Astrocyte (in vitro differentiated cells and primary cell): ENCODE measurements around the gene HSF2BP. TPM values are rescaled to one million over a fixed set of nuclear protein-coding genes. Genes with fewer than 3 reads are reported as not detected.
"Not testable (repeated sequence)": the region's sequence is repeated elsewhere in the genome, so short reads cannot be mapped to it uniquely, and the experiment has no call there.

Experiments
- DNase-seq: peaks from one replicate; pipeline ENCODE4 v3.0.0-alpha.2; 2010; ENCODE audit warnings: low read depth
- FAIRE-seq: peaks from 2 replicates; lab custom pipeline; 2011; peaks lifted over from hg19 to GRCh38; lab: Jason Lieb, UNC
- H2AFZ ChIP-seq: 2 replicates; pipeline ENCODE4 v1.6.0; 2012; ENCODE audit warnings: low read depth, low read length, inconsistent platforms
- H3K27ac ChIP-seq: 2 replicates; pipeline ENCODE4 v1.5.1; 2011; ENCODE audit warnings: low read depth, low read length, inconsistent platforms
- H3K27me3 ChIP-seq: 2 replicates; pipeline ENCODE4 v1.6.0; 2011; ENCODE audit warnings: low read length, inconsistent platforms; ENCODE audit not compliant: insufficient read depth
- H3K36me3 ChIP-seq: 2 replicates; pipeline ENCODE4 v1.5.1; 2011; ENCODE audit warnings: low read length, inconsistent platforms; ENCODE audit not compliant: insufficient read depth
- H3K4me1 ChIP-seq: 2 replicates; pipeline ENCODE4 v1.5.1; 2011; ENCODE audit warnings: low read length, inconsistent platforms; ENCODE audit not compliant: insufficient read depth
- H3K4me2 ChIP-seq: 2 replicates; pipeline ENCODE4 v1.6.0; 2012; ENCODE audit warnings: low read length, inconsistent platforms
- H3K4me3 ChIP-seq: 2 replicates; pipeline ENCODE4 v1.5.1; 2011; ENCODE audit warnings: low read depth, mild to moderate bottlenecking, low read length, inconsistent platforms; ENCODE audit not compliant: insufficient read depth
- H3K79me2 ChIP-seq: 2 replicates; pipeline ENCODE4 v1.6.0; 2012; ENCODE audit warnings: mild to moderate bottlenecking, low read length, inconsistent platforms; ENCODE audit not compliant: insufficient read depth
- H3K9ac ChIP-seq: 2 replicates; pipeline ENCODE4 v1.6.0; 2012; ENCODE audit warnings: mild to moderate bottlenecking, low read length, inconsistent platforms
- H3K9me3 ChIP-seq: 2 replicates; pipeline ENCODE4 v1.5.1; 2012; ENCODE audit warnings: low read depth, mild to moderate bottlenecking, low read length, inconsistent platforms; ENCODE audit not compliant: insufficient read depth
- H4K20me1 ChIP-seq: 2 replicates; pipeline ENCODE4 v1.6.0; 2012; ENCODE audit warnings: low read length, inconsistent platforms; ENCODE audit not compliant: insufficient read depth
- H3K27ac Mint-ChIP-seq: one replicate; pipeline ENCODE4 v1.8.0; 2021; ENCODE audit warnings: mild to moderate bottlenecking, mixed read lengths; ENCODE audit not compliant: unreplicated experiment
- H3K27me3 Mint-ChIP-seq: one replicate; pipeline ENCODE4 v1.8.0; 2021; ENCODE audit warnings: low read depth, mixed read lengths; ENCODE audit not compliant: unreplicated experiment
- H3K36me3 Mint-ChIP-seq: one replicate; pipeline ENCODE4 v1.8.0; 2021; ENCODE audit warnings: low read depth, mixed read lengths; ENCODE audit not compliant: unreplicated experiment
- H3K4me1 Mint-ChIP-seq: one replicate; pipeline ENCODE4 v1.8.0; 2021; ENCODE audit warnings: low read depth, mixed read lengths; ENCODE audit not compliant: unreplicated experiment
- H3K4me3 Mint-ChIP-seq: one replicate; pipeline ENCODE4 v1.8.0; 2021; ENCODE audit warnings: mild to moderate bottlenecking, moderate library complexity, mixed read lengths; ENCODE audit not compliant: unreplicated experiment
- H3K9me3 Mint-ChIP-seq: one replicate; pipeline ENCODE4 v1.8.0; 2021; ENCODE audit warnings: mild to moderate bottlenecking, mixed read lengths; ENCODE audit not compliant: unreplicated experiment
- EZH2 ChIP-seq: IDR thresholded peaks from 2 replicates; pipeline ENCODE4 v1.6.1; 2012; ENCODE audit warnings: mild to moderate bottlenecking, low read length, inconsistent platforms; ENCODE audit not compliant: insufficient read depth
- total RNA-seq: library from RNA; stranded (reverse); gene quantifications from 2 replicates; pipeline ENCODE4 v1.2.1, GENCODE V29; 2021
- TF ChIP-seq, protein P1 (sequence below): IDR thresholded peaks from 2 replicates; pipeline ENCODE4 v1.5.1; 2011; ENCODE audit warnings: low read depth, mild to moderate bottlenecking, inconsistent platforms, low read length, moderate library complexity; ENCODE audit not compliant: insufficient read depth

The HSF2BP gene
- total RNA-seq, 1 donor from 2014 or later = 3.2 TPM

DNA sequence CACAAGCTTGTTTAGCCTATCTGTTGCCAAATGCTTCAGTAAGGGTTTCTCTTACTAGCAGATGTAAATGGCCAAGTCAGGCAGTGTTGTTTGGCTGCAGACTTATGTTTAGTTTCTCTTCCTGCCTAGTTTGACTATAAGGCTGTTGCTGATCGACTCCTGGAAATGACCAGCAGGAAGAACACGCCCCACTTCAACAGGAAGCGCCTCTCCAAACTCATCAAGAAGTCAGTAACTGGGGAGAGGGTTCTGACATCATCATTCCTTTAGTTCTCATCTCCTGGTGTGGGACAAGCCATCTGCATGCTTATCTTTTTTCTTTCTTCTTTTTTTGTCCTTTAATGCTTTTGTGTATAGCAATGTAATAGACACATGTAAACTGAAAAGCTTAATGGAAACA is 25.1 kb upstream of the HSF2BP start:
- H3K4me1 Mint-ChIP-seq = peaks cover 4% of the 10 kb centered on the region
- Histone ChIP-seq H2AFZ (no peak overlapping the region), H3K4me2 (no peak overlapping the region), H3K4me1 (no peaks in the 10 kb centered on the region), H3K79me2 (peaks cover 9% of the 10 kb centered on the region), H3K4me3 (no peak overlapping the region), H3K27me3 (no peaks in the 10 kb centered on the region), H3K9me3 (no peaks in the 10 kb centered on the region), H3K27ac (no peak overlapping the region), H3K36me3 (peaks cover 24% of the 10 kb centered on the region), H4K20me1 (peaks cover 5% of the 10 kb centered on the region), H3K9ac (no peak overlapping the region)
- H3K9me3 Mint-ChIP-seq = no peaks in the 10 kb centered on the region
- TF ChIP-seq, protein P1, sequence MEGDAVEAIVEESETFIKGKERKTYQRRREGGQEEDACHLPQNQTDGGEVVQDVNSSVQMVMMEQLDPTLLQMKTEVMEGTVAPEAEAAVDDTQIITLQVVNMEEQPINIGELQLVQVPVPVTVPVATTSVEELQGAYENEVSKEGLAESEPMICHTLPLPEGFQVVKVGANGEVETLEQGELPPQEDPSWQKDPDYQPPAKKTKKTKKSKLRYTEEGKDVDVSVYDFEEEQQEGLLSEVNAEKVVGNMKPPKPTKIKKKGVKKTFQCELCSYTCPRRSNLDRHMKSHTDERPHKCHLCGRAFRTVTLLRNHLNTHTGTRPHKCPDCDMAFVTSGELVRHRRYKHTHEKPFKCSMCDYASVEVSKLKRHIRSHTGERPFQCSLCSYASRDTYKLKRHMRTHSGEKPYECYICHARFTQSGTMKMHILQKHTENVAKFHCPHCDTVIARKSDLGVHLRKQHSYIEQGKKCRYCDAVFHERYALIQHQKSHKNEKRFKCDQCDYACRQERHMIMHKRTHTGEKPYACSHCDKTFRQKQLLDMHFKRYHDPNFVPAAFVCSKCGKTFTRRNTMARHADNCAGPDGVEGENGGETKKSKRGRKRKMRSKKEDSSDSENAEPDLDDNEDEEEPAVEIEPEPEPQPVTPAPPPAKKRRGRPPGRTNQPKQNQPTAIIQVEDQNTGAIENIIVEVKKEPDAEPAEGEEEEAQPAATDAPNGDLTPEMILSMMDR = no peak
- no peak for TF ChIP-seq EZH2
- H3K27me3 Mint-ChIP-seq = no peaks in the 10 kb centered on the region
- H3K36me3 Mint-ChIP-seq = peaks cover 10% of the 10 kb centered on the region
- no peak overlapping the region for H3K27ac Mint-ChIP-seq
- H3K4me3 Mint-ChIP-seq = no peak overlapping the region
- no peak for FAIRE-seq
- no peak for DNase-seq

DNA sequence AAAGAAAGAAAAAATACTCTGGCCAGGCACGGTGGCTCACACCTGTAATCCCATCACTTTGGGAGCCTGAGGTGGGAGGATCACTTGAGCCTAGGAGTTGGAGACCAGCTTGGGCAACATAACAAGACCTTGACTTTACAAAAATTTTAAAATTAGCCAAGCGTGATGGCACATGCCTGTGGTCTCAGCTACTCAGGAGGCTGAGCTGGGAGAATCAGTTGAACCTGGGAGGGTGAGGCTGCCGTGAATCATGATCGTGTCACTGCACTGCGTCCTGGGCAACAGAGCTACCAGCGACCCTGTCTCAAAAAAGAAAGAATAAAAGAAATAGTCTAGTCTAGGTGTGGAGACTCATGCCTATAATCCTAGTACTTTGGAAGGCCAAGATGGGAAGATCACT is 22.4 kb upstream of the HSF2BP start:
- Mint-ChIP-seq H3K36me3 (peaks cover 18% of the 10 kb centered on the region), H3K27me3 (no peaks in the 10 kb centered on the region), H3K27ac (no peak overlapping the region), H3K4me1 (peaks cover 4% of the 10 kb centered on the region), H3K4me3 (no peak overlapping the region), H3K9me3 (no peaks in the 10 kb centered on the region)
- peaks cover 35% of the 10 kb centered on the region for H3K36me3 ChIP-seq
- H3K27me3 ChIP-seq = no peaks in the 10 kb centered on the region
- H3K79me2 ChIP-seq = peaks cover 14% of the 10 kb centered on the region
- no peaks in the 10 kb centered on the region for H3K4me1 ChIP-seq
- H2AFZ ChIP-seq = no peak overlapping the region
- no peak overlapping the region for H3K27ac ChIP-seq
- no peak for DNase-seq
- H4K20me1 ChIP-seq = peaks cover 12% of the 10 kb centered on the region
- FAIRE-seq = no peak
- H3K9me3 ChIP-seq = no peaks in the 10 kb centered on the region
- no peak overlapping the region for H3K4me2 ChIP-seq
- no peak overlapping the region for H3K4me3 ChIP-seq
- H3K9ac ChIP-seq = no peak overlapping the region
- TF ChIP-seq, protein P1 = no peak
- TF ChIP-seq EZH2 = no peak

DNA sequence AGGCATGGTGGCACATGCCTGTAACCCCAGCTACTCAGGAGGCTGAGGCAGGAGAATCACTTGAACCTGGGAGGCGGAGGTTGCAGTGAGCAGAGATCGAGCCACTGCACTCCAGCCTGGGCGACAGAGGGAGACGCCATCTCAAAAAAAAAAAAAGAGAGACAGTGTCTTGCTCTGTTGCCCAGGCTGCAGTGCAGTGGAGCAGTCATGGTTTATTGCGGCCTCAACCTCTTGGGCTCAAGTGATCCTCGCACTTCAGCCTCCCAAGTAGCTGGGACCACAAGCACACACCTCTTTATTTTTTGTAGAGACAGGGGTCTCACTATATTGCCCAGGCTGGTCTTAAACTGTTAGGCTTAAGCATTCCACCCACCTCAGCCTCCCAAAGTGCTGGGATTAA is 21.1 kb upstream of the HSF2BP start:
- FAIRE-seq = not testable (repeated sequence)

More for the DNA sequence above, 21.1 kb upstream of the HSF2BP start:
- H3K79me2 ChIP-seq = peaks cover 14% of the 10 kb centered on the region
- not testable (repeated sequence) for H3K4me1 ChIP-seq, H3K27ac Mint-ChIP-seq, DNase-seq, H3K4me3 ChIP-seq, H3K9me3 Mint-ChIP-seq, H3K4me1 Mint-ChIP-seq, H3K4me3 Mint-ChIP-seq, H3K27me3 ChIP-seq, H3K4me2 ChIP-seq, H3K9ac ChIP-seq, H3K27ac ChIP-seq, H3K27me3 Mint-ChIP-seq, H2AFZ ChIP-seq, H3K9me3 ChIP-seq
- H3K36me3 ChIP-seq = peaks cover 34% of the 10 kb centered on the region
- H3K36me3 Mint-ChIP-seq = peaks cover 18% of the 10 kb centered on the region
- H4K20me1 ChIP-seq = peaks cover 12% of the 10 kb centered on the region
